HG03457 (cell line): Measurements from ENCODE around the gene HYPK.
"Not testable (repeated sequence)": the region's sequence is repeated elsewhere in the genome, so short reads cannot be mapped to it uniquely, and the experiment has no call there.

Experiments
- ATAC-seq: cut with Tn5 transposase; IDR thresholded peaks from one replicate; pipeline ENCODE4 v1.9.1; 2021; ENCODE audit warnings: moderate number of reproducible peaks; ENCODE audit not compliant: unreplicated experiment

HYPK gene

GRCh38 chr15:43795197-43795596, 5.2 kb upstream of the HYPK start:
- no peak for ATAC-seq

GRCh38 chr15:43795997-43796396, 4.4 kb upstream of the HYPK start:
- ATAC-seq: no peak

GRCh38 chr15:43796566-43796965, 3.8 kb upstream of the HYPK start:
- no peak for ATAC-seq

GRCh38 chr15:43799209-43799944, 1.0 kb upstream of the HYPK start:
- no peak for ATAC-seq

GRCh38 chr15:43799945-43800285, 484 bp upstream of the HYPK start, which contains the start of gene SERINC4:
SERINC4 (minus strand) TSS chr15:43800220; CDS start chr15:43799986, 234 bp downstream.
- no peak for ATAC-seq

GRCh38 chr15:43802676-43803075, 2.3 kb downstream of the HYPK start:
- ATAC-seq: not testable (repeated sequence)

GRCh38 chr15:43808435-43808950, 8.1 kb downstream of the HYPK start:
- no peak for ATAC-seq

- no peak for ATAC-seq
Observed at GRCh38 chr15:43808960-43809678, 8.7 kb downstream of the HYPK start.

GRCh38 chr15:43815064-43815463, 14.7 kb downstream of the HYPK start:
- ATAC-seq: not testable (repeated sequence)

- ATAC-seq: no peak
Observed at GRCh38 chr15:43821505-43821904, 21.1 kb downstream of the HYPK start.

- ATAC-seq: peak; percentile 49
Observed at GRCh38 chr15:43824302-43825246, 24.2 kb downstream of the HYPK start, which contains the start of gene MFAP1. MFAP1 (minus strand) TSS chr15:43824690; CDS start chr15:43824569, 121 bp downstream.

GRCh38 chr15:43825305-43825704, 24.9 kb downstream of the HYPK start:
- ATAC-seq: not testable (repeated sequence)

- no peak for ATAC-seq
Observed at GRCh38 chr15:43826029-43826507, 25.7 kb downstream of the HYPK start.

GRCh38 chr15:43826508-43827341, 26.3 kb downstream of the HYPK start, which contains the start of gene WDR76:
WDR76 (plus strand) TSS chr15:43827002; CDS start chr15:43827033, 31 bp downstream.
- peak; percentile 48 for ATAC-seq

GRCh38 chr15:43828061-43828657, 27.8 kb downstream of the HYPK start:
- ATAC-seq: no peak

GRCh38 chr15:43829951-43830540, 29.6 kb downstream of the HYPK start:
- ATAC-seq: not testable (repeated sequence)

GRCh38 chr15:43830691-43831275, 30.4 kb downstream of the HYPK start:
- ATAC-seq: not testable (repeated sequence)

- ATAC-seq: not testable (repeated sequence)
Observed at GRCh38 chr15:43831519-43832052, 31.2 kb downstream of the HYPK start.
